HepG2 (cell line): ENCODE results near the gene MAPK14. TPM values are rescaled to one million over a fixed set of nuclear protein-coding genes. Genes with fewer than 3 reads are reported as not detected.
A peak's percentile ranks its signal among the peaks of the same experiment; 100 is the strongest.

ENCODE experiments used
- ELF3 ChIP-seq: IDR thresholded peaks from 2 replicates; pipeline ENCODE4 v1.6.1; 2016; ENCODE audit warnings: missing genetic modification reagents, missing compliant biosample characterization
- ETV6 ChIP-seq: sonication (generic); formaldehyde crosslinking; conservative IDR thresholded peaks from 2 replicates; pipeline ENCODE4 v1.4.0; 2020; ENCODE audit warnings: missing genetic modification reagents
- GATA4 ChIP-seq: sonication (generic); IDR thresholded peaks from 2 replicates; pipeline ENCODE4 v1.6.1; 2016; ENCODE audit warnings: antibody characterized with exemption, low read depth, borderline replicate concordance
- GATAD2A ChIP-seq: IDR thresholded peaks from 2 replicates; pipeline ENCODE4 v1.6.1; 2016
- HDAC1 ChIP-seq: sonication (generic); formaldehyde crosslinking; IDR thresholded peaks from 2 replicates; pipeline ENCODE4 v1.5.1; 2020; ENCODE audit warnings: mild to moderate bottlenecking, missing genetic modification reagents
- ISL2 ChIP-seq: sonication (generic); formaldehyde crosslinking; IDR thresholded peaks from 2 replicates; pipeline ENCODE4 v1.5.0; 2020; ENCODE audit warnings: missing genetic modification reagents
- KDM6A ChIP-seq: IDR thresholded peaks from 2 replicates; pipeline ENCODE4 v1.6.1; 2016; ENCODE audit warnings: low read depth
- PAX8 ChIP-seq: sonication (generic); formaldehyde crosslinking; IDR thresholded peaks from 2 replicates; pipeline ENCODE4 v1.8.0; 2022; ENCODE audit warnings: mild to moderate bottlenecking, missing genetic modification reagents, borderline replicate concordance
- RBM22 ChIP-seq: fragments of 200-400 bp; formaldehyde crosslinking; optimal IDR thresholded peaks from 2 replicates; pipeline ENCODE3; 2017; ENCODE audit warnings: mild to moderate bottlenecking, low read length, moderate library complexity
- RNF2 ChIP-seq: fragments of 450-650 bp; conservative IDR thresholded peaks from 2 replicates; pipeline ENCODE4 v1.6.1; 2016; ENCODE audit warnings: low read depth
- RXRB ChIP-seq: IDR thresholded peaks from 2 replicates; pipeline ENCODE4 v1.6.1; 2016; ENCODE audit warnings: borderline replicate concordance, missing genetic modification reagents, missing compliant biosample characterization
- SIX4 ChIP-seq: sonication (generic); formaldehyde crosslinking; IDR thresholded peaks from 2 replicates; pipeline ENCODE4 v1.4.0; 2020; ENCODE audit warnings: missing genetic modification reagents
- TBX2 ChIP-seq: sonication (generic); formaldehyde crosslinking; IDR thresholded peaks from 2 replicates; pipeline ENCODE4 v1.5.0; 2020; ENCODE audit warnings: missing genetic modification reagents, mild to moderate bottlenecking, borderline replicate concordance
- THRA ChIP-seq: sonication (generic); formaldehyde crosslinking; IDR thresholded peaks from 2 replicates; pipeline ENCODE4 v1.4.0; 2020; ENCODE audit warnings: missing genetic modification reagents, borderline replicate concordance
- THYN1 ChIP-seq: sonication (generic); formaldehyde crosslinking; IDR thresholded peaks from 2 replicates; pipeline ENCODE4 v1.8.1; 2023; ENCODE audit warnings: low read depth, mild to moderate bottlenecking, moderate library complexity, missing genetic modification reagents, borderline replicate concordance
- ZMYM4 ChIP-seq: sonication (generic); formaldehyde crosslinking; IDR thresholded peaks from 2 replicates; pipeline ENCODE4 v1.8.1; 2023; ENCODE audit warnings: mild to moderate bottlenecking, missing genetic modification reagents
- ZNF296 ChIP-seq: sonication (generic); formaldehyde crosslinking; conservative IDR thresholded peaks from 2 replicates; pipeline ENCODE4 v1.5.0; 2020; ENCODE audit warnings: mild to moderate bottlenecking, missing genetic modification reagents
- polyA plus RNA-seq, 8 experiments: library from polyadenylated mRNA; depleted of rRNA in 3 of 8; stranded (reverse) in 7 of 8; unstranded in 1 of 8; fragments of >200 nt; fragmentation: Illumina TruSeq in 4 of 8; extraction: Trizol in 4 of 8; gene quantifications; 2 replicates each; pipeline versions ENCODE4 v1.2.1 to v1.2.3, GENCODE V29; 2011 to 2016; ENCODE audit warnings: low read depth in 4 of 8, missing spikeins in 1 of 8, mixed read lengths in 1 of 8; ENCODE audit not compliant: insufficient read depth in 1 of 8
- total RNA-seq, 5 experiments: library from RNA; depleted of rRNA; stranded (reverse); fragments of >200 nt; fragmentation: Illumina TruSeq; extraction: Trizol; gene quantifications; 2 replicates each; pipeline ENCODE4 v1.2.3, GENCODE V29; 2016; ENCODE audit warnings: low read depth in 1 of 5
- TF ChIP-seq, protein P1 (sequence below): IDR thresholded peaks from 2 replicates; pipeline ENCODE4 v1.6.1; 2016; ENCODE audit warnings: mild to moderate bottlenecking
- TF ChIP-seq, protein P2 (sequence below): sonication (generic); formaldehyde crosslinking; IDR thresholded peaks from 2 replicates; pipeline ENCODE4 v1.4.0; 2020; ENCODE audit warnings: low read depth, mild to moderate bottlenecking, missing genetic modification reagents
- TF ChIP-seq, protein P3 (sequence below): sonication (generic); formaldehyde crosslinking; conservative IDR thresholded peaks from 2 replicates; pipeline ENCODE4 v1.8.0; 2022; ENCODE audit warnings: mild to moderate bottlenecking, moderate library complexity, missing genetic modification reagents
- TF ChIP-seq, protein P4 (sequence below): sonication (generic); formaldehyde crosslinking; IDR thresholded peaks from 2 replicates; pipeline ENCODE4 v1.4.0; 2020; ENCODE audit warnings: missing genetic modification reagents

The MAPK14 gene
- total and polyA plus RNA-seq, 2 of the 13 experiments (the other 11 are each of a cell fraction or from before 2014, with no cell fraction given), result 66.3 to 67.3 TPM

DNA sequence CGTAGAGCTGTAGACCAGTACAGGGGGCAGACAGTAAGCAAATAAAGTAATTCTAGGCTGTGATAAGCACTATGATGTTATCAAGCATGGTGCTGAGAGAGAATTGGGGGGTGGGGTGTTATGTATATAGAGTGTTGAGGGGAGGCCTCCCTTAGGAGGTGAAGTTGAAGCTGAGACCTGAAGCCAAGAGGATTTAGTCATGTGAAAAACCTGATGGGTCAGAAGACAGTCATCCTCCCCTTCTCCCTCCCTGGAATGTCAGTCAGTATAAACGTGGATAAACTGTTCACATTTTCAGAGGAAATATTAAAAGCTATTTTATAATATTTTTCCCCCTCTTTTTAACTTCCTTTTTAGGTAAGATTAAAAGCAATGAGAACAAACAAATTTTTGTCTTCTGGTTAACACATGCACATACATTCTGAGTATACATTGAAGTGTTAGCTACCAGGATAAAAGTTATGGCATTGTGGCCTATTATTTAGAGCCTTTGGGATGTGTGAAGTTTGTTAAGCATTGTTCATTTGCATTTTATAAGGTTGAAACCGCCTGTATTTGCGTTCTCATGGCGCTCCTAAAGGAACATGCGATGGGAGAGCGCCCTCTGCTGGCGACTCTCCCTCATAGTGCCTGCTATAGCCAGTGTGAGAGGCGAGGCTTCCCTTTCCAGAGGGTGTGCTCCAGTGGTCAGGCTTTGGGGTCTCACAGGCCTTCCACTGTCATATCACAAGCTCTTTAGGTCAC, 67.3 kb downstream of the MAPK14 start (continued):
- TF ChIP-seq, protein P1, sequence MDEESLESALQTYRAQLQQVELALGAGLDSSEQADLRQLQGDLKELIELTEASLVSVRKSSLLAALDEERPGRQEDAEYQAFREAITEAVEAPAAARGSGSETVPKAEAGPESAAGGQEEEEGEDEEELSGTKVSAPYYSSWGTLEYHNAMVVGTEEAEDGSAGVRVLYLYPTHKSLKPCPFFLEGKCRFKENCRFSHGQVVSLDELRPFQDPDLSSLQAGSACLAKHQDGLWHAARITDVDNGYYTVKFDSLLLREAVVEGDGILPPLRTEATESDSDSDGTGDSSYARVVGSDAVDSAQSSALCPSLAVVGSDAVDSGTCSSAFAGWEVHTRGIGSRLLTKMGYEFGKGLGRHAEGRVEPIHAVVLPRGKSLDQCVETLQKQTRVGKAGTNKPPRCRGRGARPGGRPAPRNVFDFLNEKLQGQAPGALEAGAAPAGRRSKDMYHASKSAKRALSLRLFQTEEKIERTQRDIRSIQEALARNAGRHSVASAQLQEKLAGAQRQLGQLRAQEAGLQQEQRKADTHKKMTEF, result peak; percentile 38; the same call in 1 of the 2 replicates
- no peak for TF ChIP-seq THYN1 (CRISPR knock-in tag)
- TF ChIP-seq ZNF296 (CRISPR knock-in tag), result no peak
- TF ChIP-seq THRA (CRISPR knock-in tag), result peak; percentile 39; the same call in 1 of the 2 replicates
- TF ChIP-seq, protein P2, sequence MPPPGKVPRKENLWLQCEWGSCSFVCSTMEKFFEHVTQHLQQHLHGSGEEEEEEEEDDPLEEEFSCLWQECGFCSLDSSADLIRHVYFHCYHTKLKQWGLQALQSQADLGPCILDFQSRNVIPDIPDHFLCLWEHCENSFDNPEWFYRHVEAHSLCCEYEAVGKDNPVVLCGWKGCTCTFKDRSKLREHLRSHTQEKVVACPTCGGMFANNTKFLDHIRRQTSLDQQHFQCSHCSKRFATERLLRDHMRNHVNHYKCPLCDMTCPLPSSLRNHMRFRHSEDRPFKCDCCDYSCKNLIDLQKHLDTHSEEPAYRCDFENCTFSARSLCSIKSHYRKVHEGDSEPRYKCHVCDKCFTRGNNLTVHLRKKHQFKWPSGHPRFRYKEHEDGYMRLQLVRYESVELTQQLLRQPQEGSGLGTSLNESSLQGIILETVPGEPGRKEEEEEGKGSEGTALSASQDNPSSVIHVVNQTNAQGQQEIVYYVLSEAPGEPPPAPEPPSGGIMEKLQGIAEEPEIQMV, result peak; percentile 46
- no peak for TF ChIP-seq GATA4
- TF ChIP-seq ELF3 (CRISPR knock-in tag), result peak; percentile 56
- TF ChIP-seq KDM6A (CRISPR knock-in tag), result no peak
- TF ChIP-seq ETV6 (CRISPR knock-in tag), result no peak
- TF ChIP-seq ISL2 (CRISPR knock-in tag), result peak; percentile 25; the same call in 1 of the 2 replicates
- TF ChIP-seq, protein P3, sequence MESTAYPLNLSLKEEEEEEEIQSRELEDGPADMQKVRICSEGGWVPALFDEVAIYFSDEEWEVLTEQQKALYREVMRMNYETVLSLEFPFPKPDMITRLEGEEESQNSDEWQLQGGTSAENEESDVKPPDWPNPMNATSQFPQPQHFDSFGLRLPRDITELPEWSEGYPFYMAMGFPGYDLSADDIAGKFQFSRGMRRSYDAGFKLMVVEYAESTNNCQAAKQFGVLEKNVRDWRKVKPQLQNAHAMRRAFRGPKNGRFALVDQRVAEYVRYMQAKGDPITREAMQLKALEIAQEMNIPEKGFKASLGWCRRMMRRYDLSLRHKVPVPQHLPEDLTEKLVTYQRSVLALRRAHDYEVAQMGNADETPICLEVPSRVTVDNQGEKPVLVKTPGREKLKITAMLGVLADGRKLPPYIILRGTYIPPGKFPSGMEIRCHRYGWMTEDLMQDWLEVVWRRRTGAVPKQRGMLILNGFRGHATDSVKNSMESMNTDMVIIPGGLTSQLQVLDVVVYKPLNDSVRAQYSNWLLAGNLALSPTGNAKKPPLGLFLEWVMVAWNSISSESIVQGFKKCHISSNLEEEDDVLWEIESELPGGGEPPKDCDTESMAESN (CRISPR knock-in tag), result 0 out of 2 replicates have a peak, but pooled peaks have one; percentile 28
- peak; percentile 46; the same call in 1 of the 2 replicates for TF ChIP-seq GATAD2A (CRISPR knock-in tag)
- TF ChIP-seq RBM22, result peak; percentile 81
- 0 out of 2 replicates have a peak, but pooled peaks have one; percentile 25 for TF ChIP-seq PAX8 (CRISPR knock-in tag)
- TF ChIP-seq RXRB (CRISPR knock-in tag), result peak; percentile 65; the same call in 1 of the 2 replicates
- TF ChIP-seq TBX2 (CRISPR knock-in tag), result 0 out of 2 replicates have a peak, but pooled peaks have one; percentile 25
- TF ChIP-seq ZMYM4 (CRISPR knock-in tag), result peak; percentile 47
- no peak; the same call in 1 of the 2 replicates for TF ChIP-seq SIX4
- TF ChIP-seq RNF2, result no peak
- TF ChIP-seq, protein P4, sequence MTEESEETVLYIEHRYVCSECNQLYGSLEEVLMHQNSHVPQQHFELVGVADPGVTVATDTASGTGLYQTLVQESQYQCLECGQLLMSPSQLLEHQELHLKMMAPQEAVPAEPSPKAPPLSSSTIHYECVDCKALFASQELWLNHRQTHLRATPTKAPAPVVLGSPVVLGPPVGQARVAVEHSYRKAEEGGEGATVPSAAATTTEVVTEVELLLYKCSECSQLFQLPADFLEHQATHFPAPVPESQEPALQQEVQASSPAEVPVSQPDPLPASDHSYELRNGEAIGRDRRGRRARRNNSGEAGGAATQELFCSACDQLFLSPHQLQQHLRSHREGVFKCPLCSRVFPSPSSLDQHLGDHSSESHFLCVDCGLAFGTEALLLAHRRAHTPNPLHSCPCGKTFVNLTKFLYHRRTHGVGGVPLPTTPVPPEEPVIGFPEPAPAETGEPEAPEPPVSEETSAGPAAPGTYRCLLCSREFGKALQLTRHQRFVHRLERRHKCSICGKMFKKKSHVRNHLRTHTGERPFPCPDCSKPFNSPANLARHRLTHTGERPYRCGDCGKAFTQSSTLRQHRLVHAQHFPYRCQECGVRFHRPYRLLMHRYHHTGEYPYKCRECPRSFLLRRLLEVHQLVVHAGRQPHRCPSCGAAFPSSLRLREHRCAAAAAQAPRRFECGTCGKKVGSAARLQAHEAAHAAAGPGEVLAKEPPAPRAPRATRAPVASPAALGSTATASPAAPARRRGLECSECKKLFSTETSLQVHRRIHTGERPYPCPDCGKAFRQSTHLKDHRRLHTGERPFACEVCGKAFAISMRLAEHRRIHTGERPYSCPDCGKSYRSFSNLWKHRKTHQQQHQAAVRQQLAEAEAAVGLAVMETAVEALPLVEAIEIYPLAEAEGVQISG (CRISPR knock-in tag), result peak; percentile 34; the same call in 1 of the 2 replicates
- no peak for TF ChIP-seq HDAC1 (CRISPR knock-in tag)
